AG04450 (cell line): ENCODE measurements around the gene ZDHHC14. TPM values are rescaled to one million over a fixed set of nuclear protein-coding genes. Genes with fewer than 3 reads are reported as not detected.

Experiments used
- CTCF ChIA-PET: fragments of 300-600, 350-600 bp; formaldehyde crosslinking; extraction: SDS; loops from one replicate; lab custom pipeline; 2022; ENCODE audit warnings: antibody characterized with exemption, inconsistent platforms; lab: Charles Lee
- POLR2A ChIA-PET: fragments of 350-600 bp; formaldehyde crosslinking; extraction: SDS; loops from one replicate; lab custom pipeline; 2021; ENCODE audit warnings: antibody characterized with exemption, inconsistent platforms; lab: Yijun Ruan, JAX
- DNase-seq: peaks from one replicate; pipeline ENCODE4 v3.0.0-alpha.2; 2011; ENCODE audit warnings: low read depth, low spot score
- H3K27ac ChIP-seq: one replicate; pipeline ENCODE4 v1.5.1; 2012; ENCODE audit warnings: low read depth, low read length, control low read depth
- H3K27me3 ChIP-seq: one replicate; pipeline ENCODE4 v1.6.0; 2012; ENCODE audit warnings: low read length; ENCODE audit not compliant: control insufficient read depth, insufficient read depth
- H3K4me3 ChIP-seq: 2 replicates; pipeline ENCODE4 v1.5.1; 2011; ENCODE audit warnings: mild to moderate bottlenecking, low read depth, low read length, control low read depth
- H3K9me3 ChIP-seq: 2 replicates; pipeline ENCODE4 v1.5.1; 2012; ENCODE audit warnings: low read length; ENCODE audit not compliant: control insufficient read depth, insufficient read depth
- polyA plus RNA-seq: library from polyadenylated mRNA; depleted of rRNA; stranded (reverse); fragments of >200 nt; gene quantifications from 2 replicates; pipeline ENCODE4 v1.2.3, GENCODE V29; 2011
- TF ChIP-seq, protein P1 (sequence below): IDR thresholded peaks from 2 replicates; pipeline ENCODE4 v1.5.1; 2011; ENCODE audit warnings: low read depth, low read length, control low read depth, inconsistent platforms

The ZDHHC14 gene
- polyA plus RNA-seq, 1 experiment, result 2.2 TPM

- ChIA-PET POLR2A (no interaction called here), CTCF (interaction anchor here (0.9 kb wide), 1 partner anchor 21 kb away, joined by 3 read pairs; no protein-coding TSS in a partner anchor)
- TF ChIP-seq, protein P1, sequence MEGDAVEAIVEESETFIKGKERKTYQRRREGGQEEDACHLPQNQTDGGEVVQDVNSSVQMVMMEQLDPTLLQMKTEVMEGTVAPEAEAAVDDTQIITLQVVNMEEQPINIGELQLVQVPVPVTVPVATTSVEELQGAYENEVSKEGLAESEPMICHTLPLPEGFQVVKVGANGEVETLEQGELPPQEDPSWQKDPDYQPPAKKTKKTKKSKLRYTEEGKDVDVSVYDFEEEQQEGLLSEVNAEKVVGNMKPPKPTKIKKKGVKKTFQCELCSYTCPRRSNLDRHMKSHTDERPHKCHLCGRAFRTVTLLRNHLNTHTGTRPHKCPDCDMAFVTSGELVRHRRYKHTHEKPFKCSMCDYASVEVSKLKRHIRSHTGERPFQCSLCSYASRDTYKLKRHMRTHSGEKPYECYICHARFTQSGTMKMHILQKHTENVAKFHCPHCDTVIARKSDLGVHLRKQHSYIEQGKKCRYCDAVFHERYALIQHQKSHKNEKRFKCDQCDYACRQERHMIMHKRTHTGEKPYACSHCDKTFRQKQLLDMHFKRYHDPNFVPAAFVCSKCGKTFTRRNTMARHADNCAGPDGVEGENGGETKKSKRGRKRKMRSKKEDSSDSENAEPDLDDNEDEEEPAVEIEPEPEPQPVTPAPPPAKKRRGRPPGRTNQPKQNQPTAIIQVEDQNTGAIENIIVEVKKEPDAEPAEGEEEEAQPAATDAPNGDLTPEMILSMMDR, result no peak
- Histone ChIP-seq H3K9me3 (no peaks in the 10 kb centered on the region; the same call in 1 of the 2 replicates), H3K27ac (no peak overlapping the region), H3K4me3 (no peak overlapping the region), H3K27me3 (no peaks in the 10 kb centered on the region)
- DNase-seq, result no peak
Measured at GRCh38 chr6:157645201-157645795, 264.3 kb downstream of the ZDHHC14 start.

DNA sequence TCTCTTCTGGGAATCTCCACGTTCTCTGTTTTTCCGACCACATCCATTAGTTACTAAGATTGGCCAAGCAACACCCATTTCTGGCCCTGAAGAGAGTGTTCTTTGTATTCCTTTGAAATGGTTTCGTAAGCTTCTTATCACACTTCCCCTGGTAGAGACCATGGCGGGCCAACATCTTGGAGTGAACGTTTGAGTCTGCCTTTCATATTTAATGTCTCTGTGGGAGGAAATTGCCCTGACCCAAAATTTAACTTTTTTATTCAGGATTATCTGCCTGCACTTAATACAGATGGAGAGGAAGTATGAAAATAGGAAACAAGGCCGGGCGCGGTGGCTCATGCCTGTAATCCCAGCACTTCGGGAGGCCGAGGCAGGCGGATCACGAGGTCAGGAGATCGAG is 265.0 kb downstream of the ZDHHC14 start:
- Histone ChIP-seq H3K27ac (no peak overlapping the region), H3K27me3 (peaks cover 3% of the 10 kb centered on the region), H3K4me3 (no peak overlapping the region), H3K9me3 (no peaks in the 10 kb centered on the region; the same call in 1 of the 2 replicates)
- TF ChIP-seq, protein P1, result no peak
- ChIA-PET POLR2A (no interaction called here), CTCF (interaction anchor here (0.9 kb wide), 1 partner anchor 21 kb away, joined by 3 read pairs; no protein-coding TSS in a partner anchor)
- no peak for DNase-seq

GRCh38 chr6:157647261-157647915 is 266.4 kb downstream of the ZDHHC14 start:
- no peaks in the 10 kb centered on the region; the same call in 1 of the 2 replicates for H3K9me3 ChIP-seq
- POLR2A ChIA-PET, result no interaction called here
- no peak overlapping the region for H3K4me3 ChIP-seq
- peaks cover 3% of the 10 kb centered on the region for H3K27me3 ChIP-seq
- H3K27ac ChIP-seq, result no peak overlapping the region
- CTCF ChIA-PET, result no interaction called here
- no peak for DNase-seq
- TF ChIP-seq, protein P1, result no peak

- Histone ChIP-seq H3K4me3 (no peak overlapping the region), H3K27ac (no peak overlapping the region), H3K9me3 (no peaks in the 10 kb centered on the region; the same call in 1 of the 2 replicates), H3K27me3 (peaks cover 5% of the 10 kb centered on the region)
- TF ChIP-seq, protein P1, result no peak
- CTCF ChIA-PET, result no interaction called here
- POLR2A ChIA-PET, result no interaction called here
- DNase-seq, result no peak
Measured at GRCh38 chr6:157648561-157648960, 267.6 kb downstream of the ZDHHC14 start.
